ENCODE data around the gene PRKRA.
"Not testable (repeated sequence)": the region's sequence is repeated elsewhere in the genome, so short reads cannot be mapped to it uniquely, and the experiment has no call there.

The PRKRA gene

DNA sequence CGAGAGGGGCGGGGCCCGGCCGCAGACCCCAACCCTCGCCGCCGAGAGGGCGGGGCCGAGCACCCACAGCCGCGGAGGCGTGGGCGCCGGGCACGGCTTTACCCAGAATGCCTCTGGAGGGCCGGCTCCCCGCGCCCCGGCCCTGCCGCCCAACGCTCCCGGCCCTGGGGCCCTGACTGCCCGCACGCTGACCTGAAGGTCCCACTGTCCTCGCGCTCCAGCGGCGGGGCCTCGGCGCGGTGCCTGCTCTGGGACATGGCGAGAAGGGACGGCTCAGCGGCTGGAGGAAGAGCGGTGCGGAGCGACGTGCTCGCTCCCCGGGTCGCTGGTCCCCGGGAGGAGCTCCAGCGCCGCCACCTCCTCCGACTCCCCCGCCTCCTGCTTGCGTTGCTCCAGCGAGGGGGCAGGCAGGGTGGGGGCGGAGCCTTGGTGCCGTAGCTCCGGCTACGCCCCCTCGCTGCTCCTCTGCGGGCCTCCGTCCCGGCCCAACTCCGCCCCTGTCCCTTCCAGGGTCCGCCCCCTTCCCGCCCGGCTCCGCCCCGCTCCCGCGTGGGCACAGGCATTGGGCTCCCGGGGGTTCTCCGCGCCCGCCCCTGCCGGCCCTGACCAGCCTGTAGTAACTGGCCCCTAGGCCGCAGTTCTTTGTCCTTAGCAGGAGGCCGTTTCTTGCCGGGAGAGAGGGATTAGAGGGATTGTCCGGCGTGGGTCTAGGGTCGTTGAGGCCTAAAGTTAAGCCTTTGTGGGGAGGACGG, at the start of gene PRKRA, which contains the start of gene PJVK:
Gene PRKRA, minus strand, starts transcription at position 402 of the 752 bp plus-strand sequence. Its CDS starts 145 bp downstream, at position 257.
Gene PJVK, plus strand, starts transcription at position 605 of the 752 bp plus-strand sequence. CDS start 2,032 bp downstream, outside the sequence.
- DNase-seq (ENCODE audit: low read depth in 2 of 2, low spot score in 1 of 2), result peak; percentile 91 to 92

DNA sequence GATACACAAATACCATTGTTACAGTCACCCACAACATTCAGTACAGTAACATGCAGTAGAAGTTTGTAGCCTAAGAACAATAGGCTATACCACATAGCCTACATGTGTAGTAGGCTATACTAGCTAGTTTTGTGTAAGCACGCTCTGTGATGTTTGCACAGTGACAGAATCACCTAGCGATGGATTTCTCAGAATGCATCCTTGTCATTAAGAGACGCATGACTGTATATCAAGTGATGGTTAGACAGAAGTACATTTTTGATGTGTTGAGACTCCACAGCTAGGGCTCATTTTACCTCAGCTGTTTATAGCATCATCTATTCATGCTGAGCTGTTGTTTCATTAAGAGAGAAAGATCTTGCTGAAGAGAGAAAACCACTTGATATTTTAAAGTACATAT, 48.7 kb upstream of the PRKRA start:
- DNase-seq (ENCODE audit: low read depth in 2 of 2, low spot score in 1 of 2), result no peak

DNA sequence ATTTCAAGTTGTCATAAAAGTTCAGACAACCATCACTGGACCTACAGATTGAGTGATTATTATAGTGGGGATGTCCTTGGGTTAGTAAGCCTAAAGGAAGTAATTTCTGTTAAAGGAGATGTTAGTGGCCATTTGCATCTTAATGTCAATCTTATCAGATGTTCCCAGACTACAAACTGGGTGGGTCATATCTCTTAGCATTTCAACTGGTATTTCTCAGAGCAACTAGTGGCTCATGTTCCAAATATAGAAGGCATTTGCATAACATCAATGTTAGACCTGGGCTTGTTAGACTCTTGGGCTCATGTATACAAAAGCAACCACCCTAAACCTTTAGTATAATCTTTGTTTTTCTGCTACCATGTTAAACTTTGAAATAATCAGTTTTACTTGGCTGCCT, 47.2 kb upstream of the PRKRA start:
- DNase-seq (ENCODE audit: low read depth in 2 of 2, low spot score in 1 of 2), result no peak

DNA sequence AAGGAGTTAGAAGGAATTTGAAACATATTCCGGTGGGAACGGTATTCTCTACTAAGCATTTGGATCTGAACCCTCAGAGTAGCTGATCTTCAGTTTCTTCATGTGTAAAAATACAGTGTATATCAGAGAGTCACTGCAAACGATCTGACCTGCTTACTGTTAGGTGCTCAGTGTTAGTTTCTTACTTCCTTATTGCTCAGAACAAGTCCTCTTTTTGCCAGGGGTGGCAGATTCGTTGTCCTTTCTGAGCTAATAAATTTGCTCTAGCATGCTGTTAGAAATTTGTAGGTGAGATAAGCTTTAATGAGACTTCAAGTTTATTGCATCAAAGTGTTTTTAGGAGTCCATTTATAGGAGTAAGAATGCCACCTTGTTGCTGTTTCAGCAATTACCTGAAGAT, 45.1 kb upstream of the PRKRA start:
- no peak for DNase-seq (ENCODE audit: low read depth in 2 of 2, low spot score in 1 of 2)

DNA sequence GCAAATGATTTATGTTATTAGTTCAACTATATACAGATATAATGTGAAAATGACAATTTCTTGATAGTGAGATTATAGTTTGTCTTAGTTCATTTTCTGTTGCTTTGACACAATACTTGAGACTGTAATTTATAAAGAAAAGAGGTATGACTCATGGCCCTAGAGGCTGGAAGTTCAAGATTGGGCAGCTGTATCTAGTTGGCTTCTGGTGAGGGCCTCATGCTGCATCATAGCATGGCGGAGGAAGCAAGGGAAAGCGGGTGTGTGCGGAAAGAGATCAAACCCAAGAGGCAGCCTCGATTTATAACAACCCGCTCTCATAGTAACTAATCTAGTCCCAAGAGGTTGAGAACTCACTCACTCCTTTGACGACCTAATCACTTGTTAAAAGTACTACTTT, 40.6 kb upstream of the PRKRA start:
- no peak for DNase-seq (ENCODE audit: low read depth in 2 of 2, low spot score in 1 of 2)

DNA sequence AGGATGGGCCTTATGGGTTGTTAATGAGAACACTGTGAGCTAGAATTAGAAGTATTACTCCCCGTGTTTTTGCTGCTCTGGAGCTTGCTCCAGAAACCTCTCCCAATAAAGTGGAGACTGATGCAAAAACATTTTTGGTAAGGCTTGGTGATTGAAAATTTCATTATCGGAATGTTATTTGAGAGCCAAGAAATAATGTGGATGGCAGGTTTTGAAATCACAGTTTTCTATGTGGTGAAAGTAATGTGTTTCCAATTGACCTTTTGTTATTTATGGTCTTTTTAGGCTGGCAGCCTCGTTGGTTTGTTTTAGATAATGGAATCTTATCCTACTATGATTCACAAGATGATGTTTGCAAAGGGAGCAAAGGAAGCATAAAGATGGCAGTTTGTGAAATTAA, 34.4 kb upstream of the PRKRA start:
- no peak for DNase-seq (ENCODE audit: low read depth in 2 of 2, low spot score in 1 of 2)

DNA sequence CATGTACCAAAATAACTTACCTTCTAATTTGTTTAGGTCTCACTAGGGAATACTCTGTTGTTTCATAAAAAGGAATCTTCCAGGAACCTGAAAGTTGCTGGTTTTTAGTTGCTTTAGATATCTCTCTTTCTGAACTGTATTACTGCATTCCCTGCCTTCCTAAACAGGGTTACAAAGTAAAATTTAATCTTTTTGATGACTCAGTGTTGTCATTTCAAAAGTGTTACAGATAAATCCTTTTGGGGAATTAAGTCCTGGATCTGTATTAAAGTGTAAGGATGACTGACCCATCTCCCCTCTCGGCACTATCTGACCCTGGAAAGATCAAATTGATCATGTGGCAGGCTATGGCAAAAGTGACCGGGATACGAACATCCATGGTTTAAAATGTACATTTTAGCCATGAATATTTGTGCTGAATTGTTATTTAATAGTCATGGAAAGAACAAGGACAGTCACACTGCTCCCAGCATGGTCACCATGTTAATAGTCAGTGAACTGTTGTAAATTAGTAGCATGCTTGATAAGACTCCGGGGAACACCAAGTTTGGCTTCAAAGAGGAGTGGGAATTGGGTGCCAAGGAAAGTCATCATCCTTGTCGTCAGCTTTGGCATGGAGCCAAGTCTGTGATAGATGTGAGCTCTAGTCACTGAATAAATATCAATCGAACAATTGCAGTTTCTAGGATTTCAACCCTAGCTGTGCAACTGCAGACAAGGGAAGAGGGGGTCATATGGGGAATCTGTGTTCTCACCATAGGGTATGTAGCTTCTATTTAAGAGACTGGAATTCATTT, 33.5 kb upstream of the PRKRA start:
- DNase-seq (ENCODE audit: low read depth in 2 of 2, low spot score in 1 of 2), result no peak

DNA sequence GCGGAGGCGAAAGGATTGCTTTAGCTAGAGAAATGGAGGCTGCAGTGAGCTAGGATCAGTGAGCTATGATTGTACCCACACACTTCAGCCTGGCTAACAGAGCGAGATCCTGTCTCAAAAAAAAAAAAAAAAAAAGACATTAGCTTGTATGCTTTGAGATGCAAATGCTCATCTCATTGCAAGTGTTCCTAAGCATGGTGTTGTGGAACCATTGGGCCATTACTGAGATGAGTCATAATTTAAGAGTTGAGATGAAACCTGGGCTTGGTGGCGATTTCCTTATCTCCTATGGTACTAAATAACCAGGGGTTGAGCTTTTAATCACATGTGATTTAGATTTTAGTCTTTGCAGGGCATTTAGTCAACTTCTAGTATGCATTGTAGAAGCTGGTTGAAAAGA, 31.5 kb upstream of the PRKRA start:
- DNase-seq (ENCODE audit: low read depth in 2 of 2, low spot score in 1 of 2), result no peak

DNA sequence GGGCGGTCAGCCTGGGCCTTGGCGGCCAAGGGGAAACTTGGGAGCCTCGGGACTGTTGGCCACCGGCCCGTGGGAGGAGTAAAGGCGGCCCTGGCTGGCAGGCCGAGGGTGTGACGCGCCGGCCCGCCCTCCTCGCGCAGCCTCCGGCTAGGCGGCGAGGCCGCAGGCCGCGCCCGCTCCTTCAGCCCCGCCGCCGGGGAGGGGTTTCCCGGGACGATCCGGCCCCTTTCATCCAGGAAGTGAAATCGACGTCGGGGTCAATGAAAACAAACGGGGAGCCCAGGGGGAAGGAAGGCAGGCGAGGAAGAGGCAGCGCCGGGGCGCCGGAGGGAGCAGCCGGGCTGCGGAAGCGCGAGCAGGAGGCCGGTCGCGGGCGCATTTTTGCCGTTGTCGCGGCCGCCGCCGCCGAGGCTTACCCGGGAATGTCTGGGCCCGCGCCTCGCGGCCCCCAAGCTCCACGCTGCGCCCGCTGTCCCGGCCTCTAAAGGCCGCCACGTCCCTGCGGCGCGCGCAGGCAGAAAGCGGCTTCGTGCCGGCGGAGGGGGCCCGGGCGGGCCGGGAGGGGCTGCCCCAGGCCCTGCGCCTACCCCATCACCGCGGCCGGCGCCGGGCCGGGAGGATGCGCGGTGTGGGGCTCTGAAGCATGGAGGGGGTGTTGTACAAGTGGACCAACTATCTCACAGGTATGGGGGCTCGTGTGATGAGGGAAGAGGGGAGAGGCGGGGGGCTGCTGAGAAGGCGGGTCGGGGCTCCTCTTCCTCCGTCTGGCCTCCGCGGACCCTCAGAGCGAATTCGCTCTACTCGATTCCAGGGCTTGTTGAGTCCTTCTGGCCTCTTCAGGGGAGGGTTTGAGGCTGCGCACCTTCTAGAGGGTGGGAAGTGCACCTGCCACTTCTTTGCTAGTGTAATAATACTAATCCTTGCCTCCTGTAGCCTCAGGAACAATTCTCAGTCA, 29.5 kb upstream of the PRKRA start, which contains the start of gene PLEKHA3:
Gene PLEKHA3, plus strand, starts transcription at position 231 of the 955 bp plus-strand sequence. Its CDS starts 413 bp downstream, at position 644.
- DNase-seq (ENCODE audit: low read depth in 2 of 2, low spot score in 1 of 2), result peak; percentile 38 to 63

DNA sequence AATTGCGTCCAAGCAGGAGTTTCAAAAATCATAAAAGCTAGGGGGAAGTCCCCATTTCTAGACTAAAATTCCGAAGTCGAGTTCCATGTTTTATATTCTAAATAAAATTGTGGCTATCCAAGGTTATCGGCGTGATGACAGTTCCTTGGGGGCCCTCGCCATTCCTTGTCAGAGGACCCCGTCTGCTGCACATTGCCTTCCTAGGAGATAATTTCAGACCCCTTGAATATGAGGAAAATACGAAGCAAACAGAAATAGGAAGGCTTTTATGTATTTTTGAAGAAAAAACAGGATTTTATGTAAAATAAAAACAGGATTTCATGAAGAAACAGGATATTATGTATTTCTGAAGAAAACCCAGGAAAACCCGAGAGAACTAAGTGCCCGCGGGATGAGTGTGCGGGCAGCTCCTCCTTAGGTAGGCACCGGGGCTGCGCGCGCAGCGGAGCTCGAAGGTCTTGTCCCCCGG, 28.8 kb upstream of the PRKRA start:
- no peak for DNase-seq (ENCODE audit: low read depth in 2 of 2, low spot score in 1 of 2)

DNA sequence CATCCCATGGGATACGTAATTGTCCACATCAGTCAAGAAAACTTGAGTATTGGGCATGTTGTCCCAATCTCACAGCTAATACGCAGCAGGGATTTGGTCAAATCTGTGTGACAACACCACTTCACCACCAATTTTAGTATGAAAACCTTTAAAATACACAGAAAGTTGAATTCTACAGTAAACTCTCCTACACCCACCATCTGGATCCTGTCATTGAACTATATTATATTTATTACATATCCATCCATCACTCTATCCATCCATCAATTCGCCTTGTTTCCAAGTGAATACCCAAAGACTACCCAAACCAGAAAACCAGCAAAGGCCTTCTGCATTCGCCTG, 28.3 kb upstream of the PRKRA start:
- DNase-seq (ENCODE audit: low read depth in 2 of 2, low spot score in 1 of 2), result no peak

DNA sequence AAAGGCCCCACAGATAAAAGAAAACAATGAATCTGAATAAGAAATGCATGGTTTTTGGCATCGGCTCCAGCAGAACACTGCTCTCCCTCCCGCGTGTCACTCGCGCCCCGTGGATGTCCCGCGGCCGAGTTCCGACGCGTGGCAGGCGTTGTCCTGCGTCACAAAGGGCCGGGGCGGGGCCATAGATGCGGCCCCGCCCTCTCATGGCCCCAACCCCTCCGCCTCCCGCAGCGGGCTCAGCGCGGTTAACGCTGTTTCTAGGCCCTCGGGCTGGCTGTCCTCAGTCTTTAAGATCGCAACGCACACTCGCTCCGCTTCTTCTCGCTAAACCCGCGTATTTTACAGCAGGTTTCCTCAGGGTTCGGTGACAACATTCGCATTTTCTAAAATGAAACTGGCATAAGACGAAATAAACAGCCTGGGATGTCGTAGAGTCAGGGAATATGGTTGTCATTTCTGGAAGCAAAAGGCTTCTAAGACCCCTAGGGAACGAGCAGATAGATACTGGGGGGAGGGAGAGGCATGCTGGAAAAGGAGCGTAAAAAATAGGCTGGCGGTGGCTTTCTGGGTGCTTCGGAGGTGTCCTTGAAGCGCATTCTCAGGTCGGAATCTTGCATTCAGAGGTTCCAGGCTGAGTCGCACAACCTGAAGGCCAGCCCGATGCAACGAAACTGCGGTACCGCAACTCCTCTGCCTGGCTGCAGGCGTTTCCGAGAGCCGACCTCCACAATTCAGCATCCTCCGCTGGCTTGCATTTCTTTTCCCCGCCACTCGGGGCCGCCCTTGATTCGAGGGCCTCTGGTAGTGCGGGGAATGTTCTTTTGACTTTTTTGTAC, 27.7 kb upstream of the PRKRA start, which contains the start of gene FKBP7:
Gene FKBP7, minus strand, starts transcription at position 162 of the 836 bp plus-strand sequence. Its CDS starts 101 bp downstream, at position 61.
- peak; percentile 65 to 68 for DNase-seq (ENCODE audit: low read depth in 2 of 2, low spot score in 1 of 2)

DNA sequence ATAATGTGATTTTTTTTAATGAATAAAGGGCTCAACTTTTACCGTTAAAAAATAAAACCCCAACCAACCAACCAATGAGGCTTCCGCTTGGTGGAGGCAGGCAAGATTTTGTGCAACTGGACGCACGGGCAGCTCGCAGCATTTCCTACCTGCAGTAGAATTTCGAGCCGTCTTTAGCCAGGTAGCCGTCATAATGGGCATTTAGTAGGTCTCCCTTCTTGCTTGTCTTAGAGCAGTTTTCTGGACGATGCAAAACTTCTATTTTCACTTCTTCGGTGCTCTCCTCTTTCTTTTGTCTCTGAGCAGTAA, 27.1 kb upstream of the PRKRA start:
- DNase-seq (ENCODE audit: low read depth in 2 of 2, low spot score in 1 of 2), result no peak

DNA sequence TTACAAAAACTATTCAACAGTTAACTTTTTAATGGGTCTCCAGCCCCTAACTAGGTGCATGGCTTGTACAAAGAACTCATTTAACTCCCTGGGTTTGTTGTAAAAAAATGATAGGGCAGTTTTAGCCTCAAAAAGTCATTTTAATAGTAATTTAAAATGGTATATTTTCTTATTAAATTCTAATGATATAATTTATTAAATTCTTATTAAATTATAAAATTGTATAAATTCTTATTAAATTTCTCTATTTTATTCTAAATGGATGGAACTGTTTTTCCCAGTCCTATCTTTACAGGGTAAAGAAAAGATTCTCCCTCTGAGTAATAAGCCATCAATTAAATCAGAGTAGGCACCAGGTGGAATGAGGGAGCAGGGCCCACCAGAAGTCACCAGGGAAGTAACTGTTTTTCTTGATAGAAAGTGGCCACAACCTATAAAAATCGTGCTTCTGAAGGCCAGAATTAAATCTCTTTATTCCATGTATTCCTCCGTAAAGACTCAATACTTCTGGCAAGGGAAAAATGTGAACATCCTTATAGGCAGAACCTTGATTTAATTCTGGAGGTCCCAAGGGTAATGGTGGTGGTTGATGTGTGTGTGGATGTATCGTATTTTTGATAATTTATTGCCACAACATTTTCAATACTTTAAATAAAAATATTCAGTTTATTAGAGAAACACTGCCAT, 26.6 kb upstream of the PRKRA start:
- no peak for DNase-seq (ENCODE audit: low read depth in 2 of 2, low spot score in 1 of 2)

DNA sequence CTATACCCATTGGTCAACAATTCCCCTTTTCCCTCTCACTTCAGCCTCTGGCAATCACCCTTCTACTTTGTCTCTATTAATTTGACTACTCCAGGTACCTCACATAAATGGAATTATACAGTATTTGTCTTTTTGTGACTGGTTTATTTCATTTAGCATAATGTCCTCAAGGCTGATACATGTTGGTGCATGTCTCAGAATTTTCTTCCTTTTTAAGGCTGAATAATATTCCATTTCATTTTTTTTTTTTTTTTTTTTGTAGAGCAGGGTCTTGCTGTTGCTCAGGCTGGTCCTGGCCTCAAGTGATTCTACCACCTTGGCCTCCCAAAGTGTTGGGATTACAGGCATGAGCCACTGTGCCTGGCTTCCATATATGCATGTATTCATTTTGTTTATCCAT, 25.5 kb upstream of the PRKRA start:
- DNase-seq (ENCODE audit: low read depth in 2 of 2, low spot score in 1 of 2), result no peak

DNA sequence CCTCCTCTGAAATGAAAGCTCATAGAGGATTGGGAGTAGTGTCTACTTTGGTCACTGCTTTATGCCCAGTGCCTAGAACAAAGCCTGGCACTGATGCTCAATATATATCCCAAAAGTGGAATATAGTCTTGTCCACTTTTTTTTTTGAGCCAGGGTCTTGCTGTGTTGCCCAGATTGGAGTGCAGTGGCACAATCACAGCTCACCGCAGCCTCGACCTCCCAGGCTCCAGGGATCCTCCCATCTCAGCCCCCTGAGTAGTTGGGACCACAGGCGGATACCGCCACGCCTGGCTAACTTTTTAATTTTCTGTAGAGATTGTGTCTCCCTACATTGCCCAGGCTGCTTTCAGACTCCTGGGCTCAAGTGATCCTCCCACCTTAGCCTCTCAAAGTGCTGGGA, 23.6 kb upstream of the PRKRA start:
- DNase-seq (ENCODE audit: low read depth in 2 of 2, low spot score in 1 of 2), result no peak

DNA sequence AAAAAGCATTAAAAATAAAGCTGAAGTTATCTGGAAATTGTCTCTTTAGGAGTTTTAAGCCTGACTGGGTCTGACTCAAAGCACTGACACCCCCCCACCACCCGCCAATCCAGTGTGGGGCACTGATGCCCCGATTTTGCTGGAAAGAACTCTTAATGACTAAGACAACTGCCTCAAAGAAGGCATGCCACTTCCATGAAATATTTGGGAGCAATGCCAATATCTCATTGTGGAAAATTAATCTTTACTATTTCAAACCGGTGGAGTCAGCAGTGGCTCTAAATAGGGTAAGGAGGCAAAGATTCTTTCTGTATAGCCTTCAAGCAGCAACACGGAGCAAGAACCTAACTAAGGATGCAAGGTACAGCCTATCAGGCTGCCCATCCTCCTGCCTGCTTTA, 23.0 kb upstream of the PRKRA start:
- no peak for DNase-seq (ENCODE audit: low read depth in 2 of 2, low spot score in 1 of 2)

DNA sequence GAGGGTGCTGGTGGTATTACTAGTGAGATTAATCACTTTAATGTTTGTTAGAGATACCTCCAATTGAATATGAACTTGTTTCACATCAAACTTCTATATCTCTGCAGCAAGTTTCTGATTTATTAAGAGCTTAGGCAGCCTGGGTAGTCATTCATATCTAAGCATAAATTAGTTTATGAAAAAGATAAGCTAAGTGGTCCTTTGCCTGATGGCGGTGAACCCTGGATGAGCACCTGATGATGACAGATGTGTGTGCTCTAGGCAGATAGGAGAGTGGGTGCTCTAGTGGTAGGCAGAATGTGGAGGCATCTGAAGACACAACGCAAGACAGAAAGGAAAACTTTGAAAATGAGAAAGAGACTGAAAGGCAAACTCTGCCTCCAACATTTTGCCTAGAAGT, 22.4 kb upstream of the PRKRA start:
- DNase-seq (ENCODE audit: low read depth in 2 of 2, low spot score in 1 of 2), result no peak

DNA sequence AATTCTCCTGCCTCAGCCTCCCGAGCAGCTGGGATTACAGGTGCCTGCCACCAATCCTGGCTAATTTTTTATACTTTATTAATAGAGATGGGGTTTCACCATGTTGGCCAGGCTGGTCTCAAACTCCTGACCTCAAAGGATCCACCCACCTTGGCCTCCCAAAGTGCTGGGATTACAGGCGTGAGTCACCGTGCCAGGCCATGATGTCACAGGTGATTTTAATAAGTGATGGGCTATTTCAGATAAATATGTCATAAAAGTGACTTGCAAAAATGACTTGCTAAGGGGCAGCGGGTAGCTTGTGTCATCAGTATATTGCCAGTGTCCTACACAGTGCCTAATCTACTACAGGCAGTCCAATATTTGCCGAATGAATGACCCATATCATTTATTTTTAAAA, 20.3 kb upstream of the PRKRA start:
- DNase-seq (ENCODE audit: low read depth in 2 of 2, low spot score in 1 of 2), result not testable (repeated sequence)
